Fibroblast of the aortic adventitia (primary cell): ENCODE data around the gene CALU. TPM values are rescaled to one million over a fixed set of nuclear protein-coding genes. Genes with fewer than 3 reads are reported as not detected.
A peak's percentile ranks its signal among the peaks of the same experiment; 100 is the strongest.

Experiments
- DNase-seq: peaks from one replicate; pipeline ENCODE4 v3.0.0-alpha.2; 2010; ENCODE audit warnings: low read depth
- H3K4me3 ChIP-seq: 2 replicates; pipeline ENCODE4 v1.5.1; 2011; ENCODE audit warnings: low read depth, mild to moderate bottlenecking, control low read depth, low read length, moderate library complexity
- CTCF ChIP-seq: IDR thresholded peaks from 2 replicates; pipeline ENCODE4 v1.5.1; 2011; ENCODE audit warnings: mild to moderate bottlenecking, low read length, control low read depth, inconsistent platforms; ENCODE audit not compliant: insufficient read depth
- total RNA-seq: library from RNA; depleted of rRNA; stranded (reverse); fragments of >200 nt; gene quantifications from 2 replicates; pipeline ENCODE4 v1.2.3, GENCODE V29; 2012; ENCODE audit warnings: low replicate concordance

CALU gene
- total RNA-seq, 1 donor = 624 TPM

GRCh38 chr7:128724743-128725142 lies 14.4 kb upstream of the CALU start:
- TF ChIP-seq CTCF = no peak
- H3K4me3 ChIP-seq = no peak overlapping the region
- DNase-seq = no peak

- no peak for DNase-seq
- no peak for TF ChIP-seq CTCF
Observed at GRCh38 chr7:128725531-128725930, 13.6 kb upstream of the CALU start.

GRCh38 chr7:128726059-128726736 lies 13.0 kb upstream of the CALU start:
- DNase-seq = no peak
- no peak for TF ChIP-seq CTCF
- no peak overlapping the region for H3K4me3 ChIP-seq

More at GRCh38 chr7:128725531-128725930, 13.6 kb upstream of the CALU start:
- H3K4me3 ChIP-seq = no peak overlapping the region

GRCh38 chr7:128726737-128727072 lies 12.5 kb upstream of the CALU start:
- no peak overlapping the region for H3K4me3 ChIP-seq
- TF ChIP-seq CTCF = no peak
- DNase-seq = no peak

- no peak for TF ChIP-seq CTCF
- DNase-seq = no peak
- no peak overlapping the region for H3K4me3 ChIP-seq
Observed at GRCh38 chr7:128727239-128727638, 11.9 kb upstream of the CALU start.

GRCh38 chr7:128728598-128728997 lies 10.6 kb upstream of the CALU start:
- TF ChIP-seq CTCF = no peak

GRCh38 chr7:128729494-128729893 lies 9.7 kb upstream of the CALU start:
- no peak overlapping the region for H3K4me3 ChIP-seq
- TF ChIP-seq CTCF = no peak
- no peak for DNase-seq

More at GRCh38 chr7:128728598-128728997, 10.6 kb upstream of the CALU start:
- peak; percentile 33 for DNase-seq
- no peak overlapping the region for H3K4me3 ChIP-seq
